HepG2 (cell line): ENCODE data around the gene ZNF276. TPM values are rescaled to one million over a fixed set of nuclear protein-coding genes. Genes with fewer than 3 reads are reported as not detected.
A peak's percentile ranks its signal among the peaks of the same experiment; 100 is the strongest.
"Not testable (repeated sequence)": the region's sequence is repeated elsewhere in the genome, so short reads cannot be mapped to it uniquely, and the experiment has no call there.

Experiments used
- ATAC-seq: fragments of 200-7000 bp; cut with Tn5 transposase; 3 replicates; pipeline ENCODE4 v1.9.1; 2020; ENCODE audit warnings: mild to moderate bottlenecking, moderate library complexity
- BruUV-seq: library from RNA; stranded (reverse); fragments of 400-500 nt; replicated peaks from 2 replicates; lab custom pipeline; 2021; lab: Mats Ljungman, UMichigan
- CTCF ChIA-PET: fragments of 300-600 bp; formaldehyde crosslinking; extraction: SDS; loops from one replicate; lab custom pipeline; 2021; ENCODE audit warnings: low total read pairs, inconsistent platforms, low intra/inter-chr PET ratio; lab: Yijun Ruan, JAX
- POLR2A ChIA-PET: fragments of 350-600 bp; sonication (Branson Sonifier 250); formaldehyde crosslinking; loops from one replicate; lab custom pipeline; 2020; ENCODE audit warnings: antibody characterized with exemption, inconsistent platforms; lab: Yijun Ruan, JAX
- DNase-seq: peaks from one replicate; pipeline ENCODE4 v3.0.0-alpha.2; 2015; ENCODE audit warnings: low spot score
- FAIRE-seq: peaks from 3 replicates; lab custom pipeline; 2011; peaks lifted over from hg19 to GRCh38; lab: Jason Lieb, UNC
- H2AFZ ChIP-seq: one replicate; pipeline ENCODE4 v1.6.1; 2011; ENCODE audit warnings: low read length, inconsistent platforms
- H3K27ac ChIP-seq: fragments of 300-600 bp; 3 replicates; pipeline ENCODE4 v1.8.0; 2011; ENCODE audit warnings: mixed run types, mild to moderate bottlenecking, mixed read lengths, low read length, inconsistent platforms; ENCODE audit not compliant: insufficient read depth; ENCODE audit errors: extremely low read length
- H3K27me3 ChIP-seq, 2 experiments: fragments of 200-600 bp in 1 of 2; 2 replicates in 1 of 2; 3 replicates in 1 of 2; pipeline versions ENCODE4 v1.6.0 to v1.8.0; 2011; ENCODE audit warnings: low read length in 2 of 2, mild to moderate bottlenecking in 2 of 2, moderate library complexity in 2 of 2, inconsistent platforms in 1 of 2; ENCODE audit not compliant: insufficient read depth in 2 of 2, control insufficient read depth in 1 of 2
- H3K36me3 ChIP-seq, 2 experiments: fragments of 200-600 bp in 1 of 2; replicated peaks in 1 of 2; 2 replicates in 1 of 2; 3 replicates in 1 of 2; pipeline versions ENCODE4 v1.5.1 to v1.8.0; 2011; ENCODE audit warnings: low read length in 2 of 2, inconsistent platforms in 1 of 2; ENCODE audit not compliant: insufficient read depth in 2 of 2, control insufficient read depth in 1 of 2
- H3K4me1 ChIP-seq: 2 replicates; pipeline ENCODE4 v1.5.1; 2012; ENCODE audit warnings: low read length, inconsistent platforms; ENCODE audit not compliant: insufficient read depth
- H3K4me2 ChIP-seq: 2 replicates; pipeline ENCODE4 v1.6.0; 2011; ENCODE audit warnings: low read depth, low read length, inconsistent platforms
- H3K4me3 ChIP-seq, 3 experiments: fragments of 200-600 bp in 1 of 3; sonication (generic), shearing (Covaris generic) in 1 of 3; replicated peaks in 1 of 3; 2 replicates each; pipeline ENCODE4 v1.5.1; 2011 to 2016; ENCODE audit warnings: low read length in 3 of 3, inconsistent platforms in 2 of 3, low read depth in 2 of 3, mild to moderate bottlenecking in 2 of 3, control low read depth in 1 of 3, mixed read lengths in 1 of 3; ENCODE audit not compliant: insufficient read depth in 1 of 3
- H3K79me2 ChIP-seq: one replicate; pipeline ENCODE4 v1.6.1; 2011; ENCODE audit warnings: low read length, inconsistent platforms; ENCODE audit not compliant: insufficient read depth
- H3K9ac ChIP-seq: 2 replicates; pipeline ENCODE4 v1.6.0; 2011; ENCODE audit warnings: mild to moderate bottlenecking, low read depth, low read length, inconsistent platforms; ENCODE audit not compliant: insufficient read depth
- H3K9me3 ChIP-seq: 2 replicates; pipeline ENCODE4 v1.5.1; 2012; ENCODE audit warnings: mild to moderate bottlenecking, low read length
- H4K20me1 ChIP-seq: 2 replicates; pipeline ENCODE4 v1.6.0; 2011; ENCODE audit warnings: inconsistent platforms, mild to moderate bottlenecking, low read length, moderate library complexity; ENCODE audit not compliant: insufficient read depth
- ZNF121 ChIP-seq: sonication (generic); formaldehyde crosslinking; IDR thresholded peaks from 2 replicates; pipeline ENCODE4 v1.5.0; 2020; ENCODE audit warnings: mild to moderate bottlenecking, missing genetic modification reagents
- ZNF770 ChIP-seq: sonication (generic); formaldehyde crosslinking; IDR thresholded peaks from 2 replicates; pipeline ENCODE4 v1.5.0; 2020; ENCODE audit warnings: mild to moderate bottlenecking, missing genetic modification reagents
- WGBS: methylation state at CpG from one replicate; pipeline ENCODE4 v1.1.6; 2017; ENCODE audit warnings: low lambda C conversion rate; 5-methylcytosine and 5-hydroxymethylcytosine counted together
- in situ Hi-C: cut with HindIII; loops from 2 replicates; pipeline ENCODE4 v1.10.0; 2017; ENCODE audit warnings: low pct_unique_long_range_greater_than_20kb; ENCODE audit not compliant: extremely low pct_ligation_motif_present
- intact Hi-C: fragments of 100-400 bp; cut with micrococcal nuclease; formaldehyde crosslinking; loops from one replicate; pipeline ENCODE4 v1.10.0; 2022; ENCODE audit not compliant: unreplicated experiment
- polyA plus RNA-seq, 8 experiments: library from polyadenylated mRNA; depleted of rRNA in 3 of 8; stranded (reverse) in 7 of 8; unstranded in 1 of 8; fragments of >200 nt; fragmentation: Illumina TruSeq in 4 of 8; extraction: Trizol in 4 of 8; gene quantifications; 2 replicates each; pipeline versions ENCODE4 v1.2.1 to v1.2.3, GENCODE V29; 2011 to 2016; ENCODE audit warnings: low read depth in 4 of 8, missing spikeins in 1 of 8, mixed read lengths in 1 of 8; ENCODE audit not compliant: insufficient read depth in 1 of 8
- total RNA-seq, 5 experiments: library from RNA; depleted of rRNA; stranded (reverse); fragments of >200 nt; fragmentation: Illumina TruSeq; extraction: Trizol; gene quantifications; 2 replicates each; pipeline ENCODE4 v1.2.3, GENCODE V29; 2016; ENCODE audit warnings: low read depth in 1 of 5
- TF ChIP-seq, protein P1 (sequence below): sonication (generic); formaldehyde crosslinking; conservative IDR thresholded peaks from 2 replicates; pipeline ENCODE4 v1.8.1; 2023; ENCODE audit warnings: missing genetic modification reagents

Gene ZNF276
- total and polyA plus RNA-seq, 2 of the 13 experiments (the other 11 are each of a cell fraction or from before 2014, with no cell fraction given): 17.7 to 18.0 TPM

GRCh38 chr16:89689621-89690020, 31.7 kb upstream of the ZNF276 start:
- peaks cover 13% of the 10 kb centered on the region for H3K9me3 ChIP-seq
- CTCF ChIA-PET, DNase-seq, H3K36me3 ChIP-seq, in situ Hi-C loops, H3K4me3 ChIP-seq, H2AFZ ChIP-seq, H4K20me1 ChIP-seq, BruUV-seq, H3K27ac ChIP-seq, H3K27me3 ChIP-seq, H3K4me2 ChIP-seq, H3K9ac ChIP-seq, intact Hi-C loops, FAIRE-seq, H3K79me2 ChIP-seq, ATAC-seq: not testable (repeated sequence)
- POLR2A ChIA-PET: interaction anchor here (3.2 kb wide), 1 partner anchor 11 kb away, joined by 20 read pairs; no protein-coding TSS in a partner anchor
- TF ChIP-seq ZNF770 (CRISPR knock-in tag) (peak; percentile 62; the same call in 1 of the 2 replicates), ZNF121 (CRISPR knock-in tag) (peak; percentile 77)
- TF ChIP-seq, protein P1, sequence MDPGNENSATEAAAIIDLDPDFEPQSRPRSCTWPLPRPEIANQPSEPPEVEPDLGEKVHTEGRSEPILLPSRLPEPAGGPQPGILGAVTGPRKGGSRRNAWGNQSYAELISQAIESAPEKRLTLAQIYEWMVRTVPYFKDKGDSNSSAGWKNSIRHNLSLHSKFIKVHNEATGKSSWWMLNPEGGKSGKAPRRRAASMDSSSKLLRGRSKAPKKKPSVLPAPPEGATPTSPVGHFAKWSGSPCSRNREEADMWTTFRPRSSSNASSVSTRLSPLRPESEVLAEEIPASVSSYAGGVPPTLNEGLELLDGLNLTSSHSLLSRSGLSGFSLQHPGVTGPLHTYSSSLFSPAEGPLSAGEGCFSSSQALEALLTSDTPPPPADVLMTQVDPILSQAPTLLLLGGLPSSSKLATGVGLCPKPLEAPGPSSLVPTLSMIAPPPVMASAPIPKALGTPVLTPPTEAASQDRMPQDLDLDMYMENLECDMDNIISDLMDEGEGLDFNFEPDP (CRISPR knock-in tag): 0 out of 2 replicates have a peak, but pooled peaks have one; percentile 35
- peaks cover 80% of the 10 kb centered on the region for H3K4me1 ChIP-seq
- 75% methylated on average over 4 of the region's 4 CpGs for WGBS
